C4-2B (cell line): ENCODE data around the gene TMEM143.

Experiments used
- CTCF ChIP-seq: fragments of 450-650 bp; conservative IDR thresholded peaks from 2 replicates; pipeline ENCODE4 v1.5.1; 2017; ENCODE audit warnings: mild to moderate bottlenecking
- ZFX ChIP-seq: fragments of 450-650 bp; IDR thresholded peaks from 2 replicates; pipeline ENCODE4 v1.6.1; 2017

GRCh38 chr19:48350856-48351255 lies 12.9 kb downstream of the TMEM143 start:
- TF ChIP-seq CTCF (no peak), ZFX (no peak)
